ENCODE results near the gene ATRAID. TPM values are rescaled to one million over a fixed set of nuclear protein-coding genes. Genes with fewer than 3 reads are reported as not detected.
A peak's percentile ranks its signal among the peaks of the same experiment; 100 is the strongest.
"Not testable (repeated sequence)": the region's sequence is repeated elsewhere in the genome, so short reads cannot be mapped to it uniquely, and the experiment has no call there.

Gene ATRAID
- total RNA-seq, 6 donors from 2014 or later, result 53.4 to 126 (median 112) TPM

- 53 to 80% methylated on average over 5 to 6 of the region's 6 CpGs for WGBS, 2 donors
- DNase-seq (no peak), ATAC-seq (ENCODE audit: low FRiP score in 2 of 2) (no peak)
- TF ChIP-seq POLR2A (IDR thresholded peaks at IDR 0.05) (no peak), EP300 (IDR thresholded peaks at IDR 0.05) (no peak), POLR2AphosphoS5 (IDR thresholded peaks at IDR 0.05) (no peak)
- TF ChIP-seq, protein P1, sequence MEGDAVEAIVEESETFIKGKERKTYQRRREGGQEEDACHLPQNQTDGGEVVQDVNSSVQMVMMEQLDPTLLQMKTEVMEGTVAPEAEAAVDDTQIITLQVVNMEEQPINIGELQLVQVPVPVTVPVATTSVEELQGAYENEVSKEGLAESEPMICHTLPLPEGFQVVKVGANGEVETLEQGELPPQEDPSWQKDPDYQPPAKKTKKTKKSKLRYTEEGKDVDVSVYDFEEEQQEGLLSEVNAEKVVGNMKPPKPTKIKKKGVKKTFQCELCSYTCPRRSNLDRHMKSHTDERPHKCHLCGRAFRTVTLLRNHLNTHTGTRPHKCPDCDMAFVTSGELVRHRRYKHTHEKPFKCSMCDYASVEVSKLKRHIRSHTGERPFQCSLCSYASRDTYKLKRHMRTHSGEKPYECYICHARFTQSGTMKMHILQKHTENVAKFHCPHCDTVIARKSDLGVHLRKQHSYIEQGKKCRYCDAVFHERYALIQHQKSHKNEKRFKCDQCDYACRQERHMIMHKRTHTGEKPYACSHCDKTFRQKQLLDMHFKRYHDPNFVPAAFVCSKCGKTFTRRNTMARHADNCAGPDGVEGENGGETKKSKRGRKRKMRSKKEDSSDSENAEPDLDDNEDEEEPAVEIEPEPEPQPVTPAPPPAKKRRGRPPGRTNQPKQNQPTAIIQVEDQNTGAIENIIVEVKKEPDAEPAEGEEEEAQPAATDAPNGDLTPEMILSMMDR (IDR thresholded peaks at IDR 0.05), result no peak
- Histone ChIP-seq H3K27ac (no peak overlapping the region), H3K9me3 (no peaks in the 10 kb centered on the region), H3K36me3 (no peaks in the 10 kb centered on the region), H3K4me1 (peaks cover 0 to 6% (median 0%) of the 10 kb centered on the region in 4 donors), H3K27me3 (no peaks in the 10 kb centered on the region), H3K4me3 (no peak overlapping the region)
These were observed 25.1 kb upstream of the ATRAID start for GRCh38 chr2:27186613-27187345.

DNA sequence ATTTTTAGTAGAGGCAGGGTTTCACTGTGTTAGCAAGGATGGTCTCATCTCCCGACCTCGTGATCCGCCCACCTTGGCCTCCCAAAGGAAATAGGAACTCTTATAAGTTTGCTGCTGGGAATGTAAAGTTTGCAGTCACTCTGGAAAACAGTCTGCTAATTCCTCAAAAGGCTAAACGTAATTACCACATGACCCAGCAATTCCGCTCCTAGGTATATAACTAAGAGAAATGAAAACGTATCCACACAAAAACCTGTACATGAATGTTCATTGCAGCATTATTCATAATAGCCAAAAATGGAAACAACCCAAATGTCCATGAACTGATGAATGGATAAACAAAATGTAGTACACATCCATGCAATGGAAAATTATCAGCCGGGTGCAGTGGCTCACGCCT is 21.9 kb upstream of the ATRAID start:
- no peak overlapping the region for H3K4me3 ChIP-seq
- no peaks in the 10 kb centered on the region for H3K9me3 ChIP-seq
- no peaks in the 10 kb centered on the region for H3K27me3 ChIP-seq
- no peaks in the 10 kb centered on the region for H3K36me3 ChIP-seq
- TF ChIP-seq, protein P1 (IDR thresholded peaks at IDR 0.05), result no peak
- TF ChIP-seq POLR2A (IDR thresholded peaks at IDR 0.05), result no peak
- H3K4me1 ChIP-seq, result peaks cover 0 to 1% (median 0%) of the 10 kb centered on the region in 4 donors
- no peak overlapping the region for H3K27ac ChIP-seq
- no peak for ATAC-seq (ENCODE audit: low FRiP score in 2 of 2)
- WGBS, 2 donors, result 88 to 95% methylated on average over 8 of the region's 8 CpGs
- DNase-seq, result no peak

GRCh38 chr2:27191070-27191829 is 20.6 kb upstream of the ATRAID start:
- no peaks in the 10 kb centered on the region for H3K36me3 ChIP-seq
- H3K27me3 ChIP-seq, result no peaks in the 10 kb centered on the region
- DNase-seq, result no peak
- H3K4me3 ChIP-seq, result no peak overlapping the region
- no peak overlapping the region for H3K27ac ChIP-seq
- H3K9me3 ChIP-seq, result no peaks in the 10 kb centered on the region
- ATAC-seq (ENCODE audit: low FRiP score in 2 of 2), result peak; percentile 77 to 89
- TF ChIP-seq, protein P1 (IDR thresholded peaks at IDR 0.05), result peak; percentile 37 to 61 (median 52)
- no peak for TF ChIP-seq POLR2A (IDR thresholded peaks at IDR 0.05)
- no peaks in the 10 kb centered on the region for H3K4me1 ChIP-seq
- 37 to 42% methylated on average over 8 of the region's 8 CpGs for WGBS, 2 donors

GRCh38 chr2:27194538-27195354 is 17.1 kb upstream of the ATRAID start:
- no peaks in the 10 kb centered on the region for H3K9me3 ChIP-seq
- 79 to 80% methylated on average over 17 of the region's 17 CpGs for WGBS, 2 donors
- ATAC-seq (ENCODE audit: low FRiP score in 2 of 2), result no peak

GRCh38 chr2:27195799-27196198 is 16.0 kb upstream of the ATRAID start:
- DNase-seq; H3K9me3 ChIP-seq; H3K27ac ChIP-seq; ATAC-seq (ENCODE audit: low FRiP score in 2 of 2); H3K27me3 ChIP-seq; H3K4me1 ChIP-seq; H3K4me3 ChIP-seq: not testable (repeated sequence)
- 58 to 83% methylated on average over 3 of the region's 3 CpGs for WGBS, 2 donors
- H3K36me3 ChIP-seq, result peaks cover 0 to 12% (median 5%) of the 10 kb centered on the region in 4 donors

More at GRCh38 chr2:27194538-27195354, 17.1 kb upstream of the ATRAID start:
- H3K4me3 ChIP-seq, result no peak overlapping the region
- TF ChIP-seq POLR2AphosphoS5 (IDR thresholded peaks at IDR 0.05) (no peak), EP300 (IDR thresholded peaks at IDR 0.05) (no peak), POLR2A (IDR thresholded peaks at IDR 0.05) (no peak)
- TF ChIP-seq, protein P1 (IDR thresholded peaks at IDR 0.05), result no peak
- no peak for DNase-seq
- H3K4me1 ChIP-seq, result no peaks in the 10 kb centered on the region
- H3K36me3 ChIP-seq, result peaks cover 0 to 2% (median 0%) of the 10 kb centered on the region in 4 donors
- no peaks in the 10 kb centered on the region for H3K27me3 ChIP-seq
- no peak overlapping the region for H3K27ac ChIP-seq

GRCh38 chr2:27198068-27198467 is 13.8 kb upstream of the ATRAID start:
- H3K4me3 ChIP-seq; H3K9me3 ChIP-seq; H3K27me3 ChIP-seq; H3K27ac ChIP-seq; ATAC-seq (ENCODE audit: low FRiP score in 2 of 2); H3K4me1 ChIP-seq; DNase-seq: not testable (repeated sequence)
- 92 to 95% methylated on average over 3 of the region's 3 CpGs for WGBS, 2 donors
- H3K36me3 ChIP-seq, result peaks cover under 1 to 33% (median 20%) of the 10 kb centered on the region in 4 donors

All from upper lobe of left lung (tissue), 6 donors.